HUES64 (cell line): ENCODE measurements around the gene SPOCK2.

Experiments
- H3K27ac ChIP-seq: 2 replicates; pipeline ENCODE4 v1.7.0; 2013; ENCODE audit warnings: low read depth, low read length, inconsistent platforms
- H3K27me3 ChIP-seq: 2 replicates; pipeline ENCODE4 v1.6.1; 2013; ENCODE audit warnings: mild to moderate bottlenecking, low read length; ENCODE audit not compliant: insufficient read depth
- H3K36me3 ChIP-seq: 2 replicates; pipeline ENCODE4 v1.6.1; 2013; ENCODE audit warnings: mild to moderate bottlenecking, low read length; ENCODE audit not compliant: insufficient read depth
- H3K4me1 ChIP-seq: 2 replicates; pipeline ENCODE4 v1.6.1; 2013; ENCODE audit warnings: mild to moderate bottlenecking, low read length, moderate library complexity; ENCODE audit not compliant: insufficient read depth
- H3K4me3 ChIP-seq: 2 replicates; pipeline ENCODE4 v1.5.1; 2013; ENCODE audit warnings: mild to moderate bottlenecking, low read length, moderate library complexity
- H3K9ac ChIP-seq: 2 replicates; pipeline ENCODE4 v1.6.1; 2013; ENCODE audit warnings: mild to moderate bottlenecking, low read depth, low read length
- H3K9me3 ChIP-seq: 2 replicates; pipeline ENCODE4 v1.6.1; 2013; ENCODE audit warnings: low read depth, low read length; ENCODE audit not compliant: insufficient read depth
- WGBS: fragments of 150-250, 120-280 bp; methylation state at CpG from one replicate; pipeline ENCODE4 v1.1.7; 2013; ENCODE audit warnings: missing lambda C conversion rate; 5-methylcytosine and 5-hydroxymethylcytosine counted together

The SPOCK2 gene

GRCh38 chr10:72107325-72108003 is 19.1 kb upstream of the SPOCK2 start:
- Histone ChIP-seq H3K27ac (no peak overlapping the region), H3K4me3 (no peak overlapping the region)
- WGBS, result 85% methylated on average over 3 of the region's 3 CpGs

GRCh38 chr10:72106896-72107295 is 18.5 kb upstream of the SPOCK2 start:
- H3K4me1 ChIP-seq, result no peaks in the 10 kb centered on the region
- H3K27ac ChIP-seq, result no peak overlapping the region
- no peaks in the 10 kb centered on the region for H3K9me3 ChIP-seq
- WGBS, result no CpG with 5 or more reads among the region's 2 CpGs
- no peak overlapping the region for H3K4me3 ChIP-seq
- H3K9ac ChIP-seq, result no peak overlapping the region
- no peaks in the 10 kb centered on the region for H3K27me3 ChIP-seq
- H3K36me3 ChIP-seq, result peaks cover 3% of the 10 kb centered on the region; the same call in 1 of the 2 replicates

More at GRCh38 chr10:72107325-72108003, 19.1 kb upstream of the SPOCK2 start:
- Histone ChIP-seq H3K9me3 (no peaks in the 10 kb centered on the region), H3K27me3 (no peaks in the 10 kb centered on the region), H3K4me1 (no peaks in the 10 kb centered on the region), H3K36me3 (0 out of 2 replicates have a peak, but pooled peaks cover under 1% of the 10 kb centered on the region), H3K9ac (no peak overlapping the region)

- Histone ChIP-seq H3K27ac (no peak overlapping the region), H3K4me1 (no peaks in the 10 kb centered on the region), H3K27me3 (no peaks in the 10 kb centered on the region), H3K9me3 (no peaks in the 10 kb centered on the region), H3K4me3 (no peak overlapping the region), H3K9ac (no peak overlapping the region), H3K36me3 (peaks cover 3% of the 10 kb centered on the region; the same call in 1 of the 2 replicates)
- WGBS, result no CpG with 5 or more reads among the region's 2 CpGs
These were observed 18.0 kb upstream of the SPOCK2 start for GRCh38 chr10:72106154-72106849.

- no peaks in the 10 kb centered on the region for H3K4me1 ChIP-seq
- H3K4me3 ChIP-seq, result no peak overlapping the region
- 95% methylated on average over 5 of the region's 5 CpGs for WGBS
- no peaks in the 10 kb centered on the region for H3K27me3 ChIP-seq
- no peak overlapping the region for H3K9ac ChIP-seq
- no peak overlapping the region for H3K27ac ChIP-seq
- peaks cover 6% of the 10 kb centered on the region for H3K36me3 ChIP-seq
- H3K9me3 ChIP-seq, result no peaks in the 10 kb centered on the region
These were observed 17.4 kb upstream of the SPOCK2 start for GRCh38 chr10:72105710-72106109.

- 94% methylated on average over 9 of the region's 9 CpGs for WGBS
- H3K9me3 ChIP-seq, result no peaks in the 10 kb centered on the region
- no peak overlapping the region for H3K4me3 ChIP-seq
- peaks cover 6% of the 10 kb centered on the region for H3K36me3 ChIP-seq
- no peaks in the 10 kb centered on the region for H3K4me1 ChIP-seq
- H3K27ac ChIP-seq, result no peak overlapping the region
- no peaks in the 10 kb centered on the region for H3K27me3 ChIP-seq
- no peak overlapping the region for H3K9ac ChIP-seq
These were observed 16.7 kb upstream of the SPOCK2 start for GRCh38 chr10:72105098-72105475.

DNA sequence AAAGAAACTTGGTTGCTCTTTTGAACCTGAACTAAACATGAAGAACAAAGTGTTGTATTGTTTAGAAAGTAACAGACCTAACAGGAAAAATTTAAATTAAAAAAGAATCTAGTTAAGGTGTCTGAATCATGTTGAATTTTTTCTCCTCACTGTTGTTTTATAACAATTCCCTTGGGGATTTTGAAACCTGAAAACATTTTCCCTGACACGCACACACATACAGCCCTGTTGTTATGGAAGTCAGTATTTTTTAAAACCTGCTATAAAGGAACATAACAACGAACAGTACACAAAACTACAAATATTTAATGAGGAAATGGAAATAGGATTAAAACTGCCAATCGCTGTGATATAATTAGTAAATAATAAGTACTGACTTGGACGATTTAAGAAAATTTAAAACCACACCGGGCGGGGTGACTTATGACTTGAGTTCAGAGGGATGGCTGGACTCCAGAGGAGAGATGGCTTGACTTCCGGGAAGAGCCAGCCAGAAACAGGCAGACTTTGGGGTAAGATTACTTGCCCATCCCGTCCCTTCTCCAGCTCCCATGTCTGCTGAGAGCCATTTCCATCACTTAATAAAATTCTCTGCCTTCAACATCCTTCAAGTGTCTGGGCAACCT is 16.2 kb upstream of the SPOCK2 start:
- WGBS, result 97% methylated on average over 6 of the region's 8 CpGs
- Histone ChIP-seq H3K36me3 (peaks cover 6% of the 10 kb centered on the region), H3K27ac (no peak overlapping the region), H3K4me3 (no peak overlapping the region), H3K27me3 (no peaks in the 10 kb centered on the region), H3K9ac (no peak overlapping the region), H3K4me1 (no peaks in the 10 kb centered on the region), H3K9me3 (no peaks in the 10 kb centered on the region)

DNA sequence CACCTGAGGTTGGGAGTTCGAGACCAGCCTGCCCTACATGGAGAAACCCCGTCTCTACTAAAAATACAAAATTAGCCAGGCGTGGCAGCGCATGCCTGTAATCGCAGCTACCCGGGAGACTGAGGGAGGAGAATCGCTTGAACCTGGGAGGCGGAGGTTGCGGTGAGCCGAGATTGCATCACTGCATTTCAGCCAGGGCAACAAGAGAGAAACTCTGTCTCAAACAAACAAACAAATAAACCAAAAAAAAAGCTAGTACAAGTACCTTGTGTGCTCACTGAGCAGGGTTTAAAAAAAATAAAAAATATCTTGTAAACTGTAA is 11.2 kb upstream of the SPOCK2 start:
- no peak overlapping the region for H3K27ac ChIP-seq
- no peaks in the 10 kb centered on the region for H3K4me1 ChIP-seq
- no peaks in the 10 kb centered on the region for H3K27me3 ChIP-seq
- no peak overlapping the region for H3K9ac ChIP-seq
- no peak overlapping the region for H3K4me3 ChIP-seq
- H3K36me3 ChIP-seq, result peaks cover 15% of the 10 kb centered on the region
- no peaks in the 10 kb centered on the region for H3K9me3 ChIP-seq
- WGBS, result 93% methylated on average over 10 of the region's 10 CpGs

DNA sequence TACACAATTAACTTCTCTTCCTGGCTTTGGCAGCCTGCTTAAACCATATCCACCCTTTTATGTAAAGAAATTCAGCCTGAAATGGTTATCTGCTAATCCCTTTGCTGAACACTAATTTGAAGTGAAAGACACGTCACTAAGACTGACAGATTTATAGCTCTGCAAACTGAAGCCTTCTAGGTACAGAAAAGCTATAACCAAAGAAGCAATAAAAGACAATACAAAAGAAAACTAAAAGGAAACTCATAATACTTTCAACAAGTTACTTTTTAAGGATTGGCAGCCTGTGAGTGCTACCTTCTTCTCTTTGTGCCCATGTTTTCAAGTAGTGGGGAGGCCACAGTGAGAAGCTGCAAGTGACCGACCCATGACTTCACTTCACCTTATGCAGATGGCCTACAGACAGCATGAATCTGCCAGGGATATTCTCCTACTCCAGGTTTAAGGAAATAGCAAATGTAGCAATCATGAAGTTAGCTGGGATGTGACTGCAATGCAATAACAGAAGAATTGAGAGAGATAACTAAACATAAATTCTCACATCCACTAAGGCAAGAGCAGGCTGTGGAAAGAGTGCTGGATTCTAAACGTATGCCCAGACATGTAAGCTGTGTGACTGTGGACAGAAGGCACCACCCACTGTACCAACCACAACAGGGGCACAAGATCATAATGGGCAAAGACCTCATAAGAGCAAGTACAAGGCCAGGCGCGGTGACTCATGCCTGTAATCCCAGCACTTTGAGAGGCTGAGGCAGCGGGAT is 10.7 kb upstream of the SPOCK2 start:
- H3K36me3 ChIP-seq, result peaks cover 15% of the 10 kb centered on the region
- no peaks in the 10 kb centered on the region for H3K9me3 ChIP-seq
- H3K27ac ChIP-seq, result no peak overlapping the region
- no peak overlapping the region for H3K4me3 ChIP-seq
- H3K9ac ChIP-seq, result no peak overlapping the region
- WGBS, result 92% methylated on average over 6 of the region's 6 CpGs
- H3K4me1 ChIP-seq, result no peaks in the 10 kb centered on the region
- H3K27me3 ChIP-seq, result no peaks in the 10 kb centered on the region

DNA sequence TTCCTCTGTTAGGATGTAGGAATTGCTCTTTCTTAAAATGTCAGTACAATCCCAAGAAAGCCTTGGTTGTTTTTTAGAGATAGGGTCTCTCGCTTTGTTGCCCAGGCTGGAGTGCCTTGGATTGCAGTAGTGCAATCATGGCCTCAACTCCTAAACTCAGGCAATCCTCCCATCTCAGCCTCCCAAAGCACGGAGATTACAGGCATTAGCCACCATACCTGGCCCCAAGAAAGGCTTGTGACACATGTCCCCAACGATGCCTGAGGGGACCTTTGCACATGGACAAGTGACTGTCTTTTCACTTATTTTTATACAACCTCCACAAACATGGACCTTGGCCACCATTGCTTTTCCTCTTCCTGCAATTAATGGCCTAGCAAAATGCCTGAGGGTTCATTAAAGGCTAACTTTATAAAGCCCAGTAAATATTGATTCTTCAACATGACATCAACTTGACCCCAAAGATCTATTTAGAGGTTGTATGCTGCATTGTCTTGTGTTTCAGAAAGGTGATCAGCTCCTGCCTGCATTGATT is 10.0 kb upstream of the SPOCK2 start:
- no peak overlapping the region for H3K27ac ChIP-seq
- no peak overlapping the region for H3K9ac ChIP-seq
- H3K36me3 ChIP-seq, result peaks cover 15% of the 10 kb centered on the region
- H3K27me3 ChIP-seq, result no peaks in the 10 kb centered on the region
- no peaks in the 10 kb centered on the region for H3K9me3 ChIP-seq
- WGBS, result 90% methylated on average over 3 of the region's 3 CpGs
- H3K4me1 ChIP-seq, result no peaks in the 10 kb centered on the region
- no peak overlapping the region for H3K4me3 ChIP-seq

DNA sequence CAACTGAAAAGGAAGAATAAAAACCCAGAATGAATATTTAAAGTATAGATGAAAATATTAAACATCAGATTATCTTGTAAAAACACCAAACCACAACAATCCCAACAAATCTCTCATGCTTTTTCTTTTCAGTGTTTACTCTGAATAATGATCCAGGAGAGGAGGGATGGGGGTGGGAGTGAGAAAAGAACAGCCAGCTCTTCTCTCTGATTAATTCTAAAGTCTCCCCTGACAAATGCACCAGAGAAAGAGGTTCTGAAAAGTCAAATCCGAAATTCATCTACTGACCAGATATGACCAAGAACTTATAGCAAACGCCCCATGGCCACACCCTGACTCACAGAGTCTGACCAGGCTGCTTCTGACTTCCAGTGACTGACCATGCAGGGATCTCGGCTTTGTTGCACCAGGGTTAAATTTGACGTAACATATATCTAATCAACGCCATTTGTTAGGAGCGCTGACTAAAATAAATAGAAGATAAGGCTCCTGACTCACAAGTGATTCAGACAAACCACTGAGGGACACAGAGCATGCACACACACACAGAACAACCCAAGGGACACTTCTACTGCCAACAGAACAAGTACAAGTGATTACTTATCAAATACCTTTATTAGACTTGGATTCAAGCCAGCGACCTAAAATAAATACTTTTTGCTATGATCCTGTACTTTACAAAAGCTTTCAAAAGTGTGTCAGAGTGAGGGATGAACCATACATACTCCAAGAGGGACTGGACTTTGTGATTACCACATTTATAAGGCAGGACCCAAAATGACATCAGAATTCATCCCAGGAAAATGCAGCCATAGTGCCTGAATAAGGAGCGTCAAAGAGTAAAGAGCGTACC is 9.3 kb upstream of the SPOCK2 start:
- 89% methylated on average over 9 of the region's 9 CpGs for WGBS
- H3K36me3 ChIP-seq, result peaks cover 15% of the 10 kb centered on the region
- no peak overlapping the region for H3K4me3 ChIP-seq
- H3K27me3 ChIP-seq, result no peaks in the 10 kb centered on the region
- no peak overlapping the region for H3K27ac ChIP-seq
- H3K4me1 ChIP-seq, result 0 out of 2 replicates have a peak, but pooled peaks cover 2% of the 10 kb centered on the region
- no peak overlapping the region for H3K9ac ChIP-seq
- no peaks in the 10 kb centered on the region for H3K9me3 ChIP-seq
